ENCODE results near the gene FHAD1.

GRCh38 chr1:15388201-15388880 lies 141.3 kb downstream of the FHAD1 start:
- TF ChIP-seq CTCF (IDR thresholded peaks at IDR 0.05) (no peak), POLR2A (IDR thresholded peaks at IDR 0.05) (no peak)
